GM19463 (cell line): ENCODE results near the gene UROC1.

Experiments used
- ATAC-seq: cut with Tn5 transposase; IDR thresholded peaks from one replicate; pipeline ENCODE4 v1.9.1; 2021; ENCODE audit warnings: mild to moderate bottlenecking, moderate library complexity; ENCODE audit not compliant: unreplicated experiment

Gene UROC1

DNA sequence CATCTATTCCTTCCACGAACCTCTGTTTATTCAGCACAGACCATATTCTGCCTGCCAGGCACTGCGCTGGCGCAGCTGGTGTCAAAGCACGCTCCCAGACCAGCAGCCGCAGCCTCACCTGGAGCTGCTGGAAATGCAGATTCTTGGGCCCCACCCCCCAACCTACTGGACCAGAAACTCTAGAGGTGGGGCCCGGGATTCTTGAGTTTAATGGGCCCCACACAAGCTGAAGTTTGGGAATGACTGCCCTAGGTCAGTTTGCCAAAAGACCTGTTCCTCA, 13.4 kb upstream of the UROC1 start:
- no peak for ATAC-seq

DNA sequence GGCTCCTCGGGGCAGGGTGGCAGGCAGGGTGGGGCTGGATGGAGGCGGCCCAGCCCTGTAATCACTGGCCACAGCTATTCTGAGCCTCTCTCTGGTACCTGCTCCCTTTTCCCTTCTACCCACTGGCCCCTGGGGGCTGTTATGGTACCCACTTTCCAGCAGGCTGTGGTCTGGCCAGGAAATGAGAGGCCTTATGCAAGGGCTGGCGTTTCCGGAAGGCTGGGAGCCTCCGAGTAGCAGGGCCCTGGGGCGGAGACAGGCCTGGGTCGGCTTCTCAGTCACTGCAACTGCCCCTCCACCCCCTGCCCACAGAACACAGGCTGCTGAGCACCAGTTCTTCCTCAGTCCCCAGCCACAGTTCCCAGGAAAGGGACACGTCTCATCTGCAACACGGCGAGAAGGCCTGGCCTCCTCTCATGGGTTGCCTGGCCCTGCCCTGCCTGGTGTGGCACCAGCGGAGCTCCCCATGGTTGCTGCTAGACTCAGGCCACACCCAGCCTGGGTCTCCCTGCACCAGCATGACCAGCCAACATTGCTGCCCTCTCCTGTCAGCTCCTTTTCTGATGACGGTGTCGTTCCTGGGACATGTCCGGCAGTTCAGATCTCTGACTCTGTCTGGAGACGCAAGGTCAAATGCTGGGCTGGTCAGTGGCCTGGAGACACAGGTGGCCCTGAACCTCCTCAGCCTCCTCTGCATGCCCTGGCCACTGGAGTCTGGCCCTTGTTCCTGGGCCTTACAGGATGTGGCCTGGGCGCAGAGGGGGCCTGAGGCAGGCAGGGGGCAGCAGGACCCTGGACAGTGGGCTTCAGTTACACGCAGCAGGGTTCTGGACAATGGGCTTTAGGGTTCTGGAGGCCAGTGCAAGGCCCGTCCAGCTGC, 12.8 kb upstream of the UROC1 start:
- ATAC-seq: peak; percentile 50

- no peak for ATAC-seq
Measured at GRCh38 chr3:126529585-126530170, 12.1 kb upstream of the UROC1 start.

DNA sequence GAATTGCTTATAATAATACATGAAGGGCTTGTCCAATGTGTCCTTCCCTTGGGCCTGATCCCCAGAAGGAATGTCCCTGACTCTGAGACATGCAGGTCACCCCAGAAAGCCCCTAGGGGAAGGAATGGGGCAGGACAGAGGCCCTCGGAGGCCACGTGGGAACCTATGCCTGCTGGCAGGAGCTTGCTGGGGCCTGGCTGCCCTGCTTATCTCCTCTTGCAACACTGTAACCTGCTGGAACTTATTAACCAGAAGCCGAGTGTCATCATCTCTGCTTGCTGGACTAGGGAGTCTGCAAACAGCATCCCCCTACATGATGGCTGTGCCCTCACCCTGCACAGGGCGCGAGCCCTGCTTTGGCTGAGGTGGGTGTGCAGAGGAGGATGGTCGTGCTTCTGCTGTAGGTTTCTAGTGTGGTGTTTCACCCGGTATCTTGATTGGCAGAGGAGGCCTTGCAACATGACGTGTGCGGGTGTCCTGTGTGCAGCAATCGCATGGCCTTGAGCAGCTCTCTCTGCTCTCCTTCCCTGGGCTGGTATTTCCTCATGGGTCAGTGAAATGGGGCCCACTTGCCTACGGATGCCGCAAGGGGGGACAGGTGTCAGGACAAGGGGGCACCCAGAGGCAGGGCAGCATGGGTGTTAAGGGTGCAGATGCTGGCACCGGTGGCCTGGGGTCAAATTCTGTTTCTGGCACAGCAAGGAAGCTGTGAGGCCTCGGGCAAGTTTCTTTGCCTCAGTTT, 11.4 kb upstream of the UROC1 start:
- no peak for ATAC-seq

- ATAC-seq: no peak
Measured at GRCh38 chr3:126528419-126528799, 10.8 kb upstream of the UROC1 start.

DNA sequence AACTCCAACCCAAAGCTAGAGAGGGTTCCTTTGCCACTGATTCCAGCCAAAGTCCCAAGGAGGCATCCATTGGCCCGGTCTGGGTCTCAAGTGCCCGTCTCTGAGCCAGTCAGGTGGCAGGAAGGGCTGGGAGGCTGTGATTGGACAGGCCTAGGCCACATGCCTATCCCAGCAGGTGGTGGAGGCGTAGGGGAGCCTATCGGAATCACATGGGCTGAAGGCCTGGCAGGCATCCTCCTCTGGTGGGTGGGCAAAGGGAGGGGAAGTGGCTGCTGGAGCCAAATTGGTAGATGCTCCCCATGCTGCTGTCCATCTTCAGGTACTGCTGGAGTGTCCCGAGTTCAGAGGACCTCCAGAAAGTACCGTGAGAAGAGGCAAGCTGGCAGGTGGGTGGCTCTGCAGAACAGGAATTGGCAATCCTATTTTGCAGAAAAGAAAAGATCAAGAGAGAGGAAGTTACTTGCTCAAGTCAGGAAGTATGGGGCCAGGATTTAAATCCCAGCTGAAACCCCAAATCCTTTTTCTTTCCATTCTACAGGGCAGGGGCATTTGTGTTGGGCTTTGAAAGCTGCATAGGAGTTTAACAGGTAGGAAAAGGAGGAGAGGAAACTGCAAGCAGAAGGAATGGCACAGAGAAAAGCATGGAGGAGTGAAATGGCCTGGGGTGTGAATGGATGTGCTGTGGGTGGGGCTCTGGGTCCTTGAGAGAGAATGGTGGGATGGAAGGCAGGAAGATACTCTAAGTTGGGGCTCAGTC, 10.1 kb upstream of the UROC1 start:
- no peak for ATAC-seq

DNA sequence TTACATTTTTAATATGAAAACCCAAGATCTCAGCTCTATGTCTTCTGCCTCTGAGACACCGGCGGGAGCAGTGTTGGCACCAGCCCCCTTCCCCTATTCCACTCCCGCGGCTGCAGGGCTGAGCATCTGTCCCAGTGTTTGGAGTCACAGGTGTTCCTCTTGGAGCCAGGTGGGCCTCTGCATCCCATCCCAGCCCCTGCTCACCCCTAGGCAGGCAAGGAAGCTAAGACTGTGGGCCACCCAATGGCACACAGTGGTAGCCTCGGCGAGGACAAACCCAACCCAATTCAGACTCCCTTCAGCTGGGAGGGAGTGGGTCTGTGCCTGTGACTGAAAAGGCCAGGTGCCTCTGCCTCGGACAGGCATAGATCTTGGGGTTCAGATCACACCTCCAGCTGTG, 9.4 kb upstream of the UROC1 start:
- no peak for ATAC-seq

- no peak for ATAC-seq
Measured at GRCh38 chr3:126526668-126527005, 9.1 kb upstream of the UROC1 start.

DNA sequence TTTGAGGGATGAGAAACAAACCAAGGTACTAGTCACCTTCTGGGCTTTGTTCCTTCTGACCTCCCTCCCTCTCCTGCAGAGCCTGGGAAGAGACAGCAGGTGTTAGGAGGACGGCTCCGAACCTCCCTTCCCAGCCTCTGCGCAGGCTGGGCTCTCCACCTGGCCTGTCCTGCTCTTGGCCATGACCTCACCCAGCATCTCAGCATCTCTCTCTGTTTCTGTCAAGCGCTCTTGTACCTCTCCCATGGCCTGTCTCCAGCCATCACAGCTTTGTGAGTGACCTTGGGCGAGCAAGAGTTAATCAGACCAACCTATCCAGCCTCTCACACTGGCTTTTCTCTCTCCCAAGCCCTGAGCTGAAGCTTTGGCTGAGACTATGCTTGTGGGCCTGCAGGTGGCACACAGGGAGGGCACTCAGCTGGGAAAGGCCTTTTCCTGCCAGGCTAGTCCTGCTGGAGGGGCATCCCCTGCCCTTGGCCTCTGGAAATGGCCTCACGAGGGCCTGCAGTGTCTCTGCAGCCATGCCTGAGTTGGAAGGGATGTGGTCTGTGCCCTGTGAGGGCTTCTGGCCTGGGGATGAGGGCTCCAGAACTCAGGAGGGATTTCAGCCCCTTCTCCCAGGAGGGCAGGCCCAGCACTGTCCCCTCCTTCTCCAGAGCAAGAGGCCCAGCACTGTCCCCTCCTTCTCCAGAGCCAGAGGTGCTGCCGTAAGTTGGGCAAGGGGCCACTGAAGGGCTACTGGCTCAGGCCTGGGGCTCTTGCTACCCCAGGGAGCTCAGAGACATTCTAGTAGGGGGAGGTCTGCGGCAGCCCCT, 8.5 kb upstream of the UROC1 start:
- ATAC-seq: no peak

DNA sequence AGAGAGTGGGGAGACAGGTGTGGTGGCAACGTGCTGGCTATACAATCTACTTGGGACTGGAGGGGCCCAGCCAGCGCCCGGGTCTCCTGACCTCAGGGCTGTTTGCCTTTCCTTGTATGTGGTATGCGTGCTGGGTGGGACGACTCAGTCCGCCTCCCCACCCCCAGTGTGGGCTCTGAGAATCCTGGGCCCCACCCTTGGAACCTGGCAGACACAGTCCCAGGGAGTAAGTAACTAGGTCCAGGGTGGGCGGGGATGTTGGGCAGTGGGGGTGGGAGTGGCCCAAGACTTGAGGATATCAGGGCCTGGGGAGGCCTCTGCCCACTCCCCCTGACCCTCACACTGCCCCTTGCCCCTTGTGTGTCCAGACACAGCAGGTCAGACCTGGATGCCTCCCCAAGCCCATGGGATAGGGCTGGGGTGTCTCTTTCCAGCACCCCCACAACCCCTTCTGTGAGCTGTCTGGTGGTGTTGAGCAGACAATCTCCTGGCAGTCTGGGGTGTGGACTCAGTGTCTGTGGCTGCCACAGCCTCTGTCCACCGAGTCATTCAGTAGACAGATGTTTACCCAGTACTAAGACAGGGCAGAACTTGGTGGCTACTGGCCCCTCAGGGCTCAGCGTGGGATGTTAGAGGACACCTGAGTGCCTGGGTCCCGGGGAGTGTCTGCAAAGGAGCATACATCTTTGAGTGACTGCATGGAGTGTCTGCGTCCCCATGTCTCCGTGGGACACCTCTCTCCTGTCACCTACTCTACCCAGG, 7.7 kb upstream of the UROC1 start:
- ATAC-seq: no peak

- ATAC-seq: no peak
Measured at GRCh38 chr3:126524429-126524988, 6.9 kb upstream of the UROC1 start.

GRCh38 chr3:126523745-126524428, 6.3 kb upstream of the UROC1 start, which contains the start of gene CHST13:
Gene CHST13 (plus strand): TSS chr3:126524155. CDS start chr3:126524333, 178 bp downstream.
- no peak for ATAC-seq

- no peak for ATAC-seq
Measured at GRCh38 chr3:126522363-126522788, 4.8 kb upstream of the UROC1 start.

GRCh38 chr3:126521122-126521891, 3.7 kb upstream of the UROC1 start:
- no peak for ATAC-seq

DNA sequence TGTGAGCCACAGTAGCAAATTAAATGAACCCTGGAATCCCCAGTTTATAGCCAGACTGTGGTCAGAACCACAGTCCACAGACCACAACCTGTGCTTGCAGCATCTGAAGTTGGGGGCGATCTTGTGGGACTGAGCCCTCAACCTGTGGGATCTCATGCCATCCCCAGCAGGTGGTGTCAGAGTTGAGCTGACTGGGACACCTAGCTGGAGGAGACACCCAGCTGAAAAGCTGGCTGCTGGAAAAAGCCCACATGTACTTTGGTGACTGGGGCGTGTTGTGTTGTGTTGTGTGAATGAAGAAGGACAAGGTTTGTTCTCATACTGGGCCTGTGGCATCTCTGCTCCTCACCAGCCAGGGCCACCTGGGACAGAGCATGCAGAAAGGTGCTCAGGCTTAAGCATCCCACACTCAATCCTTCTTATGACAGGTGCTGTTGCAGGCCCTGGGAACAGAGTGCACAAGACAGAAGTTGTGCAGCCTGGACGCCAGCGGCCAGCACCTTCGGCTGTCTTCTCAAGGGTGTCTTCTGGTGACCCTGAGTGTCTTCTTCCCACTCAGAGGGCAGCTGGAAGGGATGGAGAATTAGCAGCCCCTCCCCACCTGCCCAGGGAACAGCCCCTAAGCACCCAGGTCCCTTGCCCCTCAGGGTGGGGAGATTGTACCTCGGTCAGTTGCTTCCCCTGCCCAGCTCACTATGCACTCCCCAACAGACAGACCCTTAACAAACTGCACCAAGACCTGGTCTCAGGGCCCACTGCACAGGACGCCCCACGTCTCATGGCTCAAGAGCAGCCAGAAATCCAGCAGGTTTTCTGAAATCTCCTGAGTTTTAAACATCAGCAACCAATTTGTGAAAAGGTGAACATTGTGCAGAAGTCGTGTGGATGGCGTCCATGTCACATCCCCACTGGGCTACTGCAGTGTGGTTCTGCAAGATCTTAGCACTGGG, 2.2 kb upstream of the UROC1 start:
- ATAC-seq: no peak

DNA sequence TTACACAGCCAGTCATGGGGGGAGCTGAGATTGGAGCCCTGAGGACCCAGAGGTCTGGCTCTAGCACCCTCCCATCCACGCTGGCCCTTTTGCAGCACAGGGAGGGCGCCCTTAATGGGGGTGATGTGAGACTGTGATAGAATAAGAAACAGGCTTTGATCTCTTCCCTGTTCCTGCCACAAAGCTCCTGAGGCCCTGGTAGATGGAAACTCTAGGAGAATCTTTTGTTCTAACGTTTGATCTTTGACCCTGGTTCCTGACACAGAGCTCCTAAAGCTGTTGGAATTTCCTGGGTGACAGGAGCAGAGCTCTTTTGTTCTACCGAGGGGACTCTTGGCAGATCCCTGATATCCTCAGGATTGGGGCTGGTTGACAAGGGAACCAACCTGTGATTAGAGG, 1.2 kb upstream of the UROC1 start:
- ATAC-seq: no peak
